Activated naive CD4-positive, alpha-beta T cell treated with anti-CD3 and anti-CD28 coated beads, Interleukin-2, amount 50 U/mL, for 72 hours (primary cell): ENCODE data around the gene FGGY. TPM values are rescaled to one million over a fixed set of nuclear protein-coding genes. Genes with fewer than 3 reads are reported as not detected.
"Not testable (repeated sequence)": the region's sequence is repeated elsewhere in the genome, so short reads cannot be mapped to it uniquely, and the experiment has no call there.

Source experiments
- ATAC-seq, 2 donors: fragments of 150-1000 bp; cut with Tn5 transposase; 2 replicates each; pipeline ENCODE4 v1.10.0; 2021; ENCODE audit warnings: mild to moderate bottlenecking in 2 of 2, moderate library complexity in 2 of 2
- DNase-seq, 2 donors: peaks; one replicate each; pipeline ENCODE4 v3.0.0; 2021 to 2022; ENCODE audit warnings: low spot score in 2 of 2
- H3K27ac Mint-ChIP-seq, 2 donors: one replicate each; pipeline ENCODE4 v1.8.0; 2022; ENCODE audit warnings: mild to moderate bottlenecking in 2 of 2, mixed read lengths in 2 of 2
- H3K36me3 Mint-ChIP-seq, 2 donors: one replicate each; pipeline ENCODE4 v1.8.0; 2022; ENCODE audit warnings: mixed read lengths in 2 of 2
- H3K9me3 Mint-ChIP-seq, 2 donors: one replicate each; pipeline ENCODE4 v1.8.0; 2022; ENCODE audit warnings: mixed read lengths in 2 of 2
- total RNA-seq, 2 donors: library from RNA; stranded (reverse); gene quantifications; one replicate each; pipeline ENCODE4 v1.2.3, GENCODE V29; 2022

FGGY gene
- total RNA-seq, 2 donors from 2014 or later: 15.0 to 17.0 TPM

DNA sequence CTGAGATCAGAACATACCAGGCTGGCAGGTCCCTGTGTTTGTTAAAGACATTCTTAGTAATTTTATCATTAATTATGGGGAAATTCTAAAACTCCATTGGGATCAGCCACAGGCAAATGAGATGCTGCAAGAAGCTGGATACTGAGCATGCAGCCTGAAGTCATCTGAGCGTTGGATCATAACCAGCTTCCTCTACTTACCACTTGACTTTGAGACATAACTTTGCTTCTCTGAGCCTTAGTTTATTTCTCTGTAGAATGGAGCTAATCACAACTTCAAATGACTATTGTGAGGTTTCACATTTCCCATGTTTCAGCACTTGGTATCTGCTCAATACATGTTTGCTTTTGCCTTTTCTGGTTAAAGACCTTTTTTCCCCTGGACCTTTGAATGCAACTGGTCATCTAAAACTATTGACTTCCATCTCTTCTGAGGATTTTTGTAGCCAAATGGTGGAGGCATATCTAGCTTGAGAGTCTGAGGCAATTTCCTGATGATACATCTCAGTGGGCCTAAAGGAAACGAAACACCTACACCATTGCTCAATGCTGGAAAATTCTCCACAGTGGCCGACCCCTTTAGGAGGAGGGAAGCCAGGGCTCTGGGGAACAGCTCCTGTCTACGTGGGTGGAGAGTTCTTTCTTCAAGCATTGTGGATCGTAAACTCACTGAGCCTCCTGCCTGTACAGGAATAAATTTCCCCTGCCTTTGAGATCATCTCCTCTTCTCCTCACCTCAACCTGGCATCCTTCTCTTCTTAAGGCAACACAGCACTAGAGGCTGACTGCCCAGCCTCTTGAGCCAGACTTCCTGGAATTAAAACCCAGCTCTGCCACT lies 408.8 kb downstream of the FGGY start:
- Mint-ChIP-seq H3K27ac (no peak overlapping the region), H3K36me3 (peaks cover 0 to 11% of the 10 kb centered on the region in 2 donors), H3K9me3 (no peaks in the 10 kb centered on the region)
- ATAC-seq (no peak), DNase-seq (no peak)

DNA sequence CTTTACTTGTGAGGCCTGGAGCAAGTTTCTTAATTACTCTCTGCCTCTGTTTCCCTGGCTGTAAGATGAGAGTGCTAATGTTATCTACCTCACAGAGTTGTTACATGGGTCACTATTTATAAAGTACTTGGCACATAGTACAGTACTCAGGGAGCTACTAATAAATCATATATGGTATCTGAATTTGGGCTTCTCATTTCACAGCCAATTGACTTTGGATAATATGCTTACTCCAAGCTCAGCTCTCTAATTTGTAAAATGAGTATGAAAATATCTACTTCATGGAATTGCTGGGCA lies 409.4 kb downstream of the FGGY start:
- ATAC-seq: no peak
- H3K36me3 Mint-ChIP-seq: peaks cover 0 to 17% of the 10 kb centered on the region in 2 donors
- DNase-seq: no peak
- H3K9me3 Mint-ChIP-seq: peaks cover 0 to 4% of the 10 kb centered on the region in 2 donors
- H3K27ac Mint-ChIP-seq: no peak overlapping the region

DNA sequence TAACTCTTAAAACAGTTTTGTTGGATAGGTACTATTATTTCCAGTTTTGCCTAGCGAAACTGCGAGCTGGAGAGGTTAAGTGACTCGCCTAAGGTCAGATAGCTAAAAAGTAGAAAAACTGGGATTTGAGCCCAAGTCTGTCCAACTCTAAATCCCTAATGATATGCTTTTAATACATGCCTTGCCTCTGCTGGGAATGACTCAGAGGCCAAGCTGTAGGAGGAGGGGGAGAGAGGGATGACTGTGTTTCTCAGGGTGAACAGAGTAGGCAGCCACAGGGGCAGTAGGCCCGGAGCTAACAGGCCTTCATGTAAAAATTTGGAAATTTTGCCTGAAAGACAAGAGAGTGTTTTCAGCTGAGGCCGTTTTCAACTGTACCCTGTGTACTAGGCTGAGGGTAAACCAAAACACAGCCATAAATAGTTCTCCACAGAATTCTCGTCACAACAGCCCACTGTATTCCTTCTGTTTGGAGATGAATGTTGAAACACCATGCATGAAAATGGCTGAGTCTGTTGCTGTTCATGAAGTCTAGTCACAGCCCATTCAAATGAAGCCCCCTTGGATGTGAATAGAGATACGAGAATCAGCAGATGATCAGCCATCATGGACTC lies 410.4 kb downstream of the FGGY start:
- H3K9me3 Mint-ChIP-seq: peaks cover 0 to 11% of the 10 kb centered on the region in 2 donors
- ATAC-seq (no peak), DNase-seq (no peak)
- H3K27ac Mint-ChIP-seq: no peak overlapping the region
- H3K36me3 Mint-ChIP-seq: peaks cover 0 to 18% of the 10 kb centered on the region in 2 donors

DNA sequence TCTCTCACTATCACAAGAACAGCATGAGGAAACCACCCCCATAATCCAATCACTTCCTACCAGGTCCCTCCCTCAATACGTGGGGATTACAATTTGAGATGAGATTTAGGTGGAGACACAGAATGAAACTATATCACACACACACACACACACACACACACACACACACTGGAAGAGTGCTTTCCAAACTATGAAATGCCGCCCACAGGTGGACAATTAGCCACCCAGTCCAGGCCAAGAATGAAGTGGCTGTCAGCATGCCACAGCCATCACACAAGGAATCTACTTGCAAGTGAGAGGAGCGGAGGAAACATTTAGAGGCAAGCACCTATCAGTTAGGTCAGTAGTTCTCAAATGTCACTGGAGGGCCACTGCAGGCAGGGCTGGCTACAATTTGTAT lies 412.4 kb downstream of the FGGY start:
- Mint-ChIP-seq H3K27ac (no peak overlapping the region), H3K36me3 (peaks cover 0 to 18% of the 10 kb centered on the region in 2 donors), H3K9me3 (peaks cover 0 to 11% of the 10 kb centered on the region in 2 donors)
- ATAC-seq (no peak), DNase-seq (no peak)

DNA sequence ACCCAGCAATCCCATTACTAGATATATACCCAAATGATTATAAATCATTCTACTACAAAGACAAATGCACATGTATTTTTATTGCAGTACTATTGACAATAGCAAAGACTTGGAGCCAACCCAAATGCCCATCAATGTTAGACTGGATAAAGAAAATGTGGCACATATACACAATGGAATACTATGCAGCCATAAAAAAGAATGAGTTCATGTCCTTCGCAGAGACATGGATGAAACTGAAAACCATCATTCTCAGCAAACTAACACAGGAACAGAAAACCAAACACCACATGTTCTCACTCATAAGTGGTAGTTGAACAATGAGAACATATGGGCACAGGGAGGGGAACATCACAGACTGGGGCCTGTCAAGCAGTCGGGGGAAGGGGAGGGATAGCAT lies 414.0 kb downstream of the FGGY start:
- Mint-ChIP-seq H3K9me3 (peaks cover 0 to 11% of the 10 kb centered on the region in 2 donors), H3K36me3 (peaks cover 0 to 18% of the 10 kb centered on the region in 2 donors)
- DNase-seq, ATAC-seq, H3K27ac Mint-ChIP-seq: not testable (repeated sequence)

DNA sequence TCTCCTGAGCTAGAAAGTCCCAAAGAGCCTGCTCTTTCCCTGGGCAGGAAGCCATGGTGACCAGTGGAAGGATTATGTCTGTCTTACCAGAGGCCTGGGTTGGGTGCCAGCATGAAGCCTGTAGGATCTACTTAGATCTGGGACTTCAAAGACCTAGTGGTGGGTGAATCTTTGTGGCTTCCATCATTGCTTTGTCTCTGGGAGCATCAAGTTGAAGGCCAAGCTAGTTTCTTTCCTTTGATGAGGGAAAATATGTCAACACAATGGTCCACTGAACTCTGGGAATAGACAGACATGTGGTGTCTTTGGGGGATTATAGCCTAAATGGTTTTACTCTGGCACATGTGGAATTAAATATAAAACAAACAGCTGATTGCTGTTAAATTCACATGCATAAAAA lies 417.3 kb downstream of the FGGY start:
- Mint-ChIP-seq H3K36me3 (peaks cover 0 to 18% of the 10 kb centered on the region in 2 donors), H3K27ac (no peak overlapping the region), H3K9me3 (peaks cover 0 to 11% of the 10 kb centered on the region in 2 donors)
- DNase-seq (no peak), ATAC-seq (no peak)

DNA sequence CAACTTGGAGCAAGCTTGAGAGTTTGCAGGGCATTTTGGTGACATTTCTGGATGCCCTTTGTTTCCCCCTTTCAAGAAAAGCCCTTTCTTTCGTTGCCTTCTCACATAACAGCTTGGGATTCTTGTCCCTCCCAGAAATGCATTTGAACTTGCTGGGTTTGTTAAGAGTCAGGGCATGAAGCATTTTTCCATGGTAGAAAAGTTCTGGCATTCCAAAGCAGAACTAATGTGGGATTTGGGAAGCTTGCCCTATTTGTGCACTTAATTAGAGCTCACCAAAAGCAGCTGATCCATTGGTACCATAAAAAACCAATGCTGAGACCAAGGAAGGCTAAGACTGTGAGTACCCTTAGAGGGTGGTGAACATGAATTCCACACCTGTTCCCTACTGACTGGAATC lies 418.1 kb downstream of the FGGY start:
- no peak for ATAC-seq
- H3K36me3 Mint-ChIP-seq: peaks cover 0 to 14% of the 10 kb centered on the region in 2 donors
- H3K9me3 Mint-ChIP-seq: peaks cover 0 to 11% of the 10 kb centered on the region in 2 donors
- DNase-seq: no peak
- no peak overlapping the region for H3K27ac Mint-ChIP-seq

DNA sequence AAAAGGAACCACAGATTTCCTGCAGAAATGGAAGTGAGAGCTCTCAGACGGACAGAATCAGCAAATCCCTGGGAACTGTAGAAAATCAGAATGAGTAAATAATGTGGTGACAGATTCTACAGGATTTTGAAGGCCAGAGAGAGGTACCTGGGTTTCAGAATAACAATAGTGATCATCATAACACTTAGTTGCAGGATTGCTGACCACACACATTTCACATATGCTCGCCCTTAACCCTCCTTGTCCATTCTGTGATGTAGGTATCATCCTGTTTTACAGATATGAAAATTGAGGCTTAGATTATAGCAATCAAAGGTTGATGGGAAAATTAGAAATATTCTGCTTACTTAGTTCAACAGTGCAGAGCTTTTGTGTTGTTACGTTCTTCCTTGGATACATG lies 419.9 kb downstream of the FGGY start:
- DNase-seq (no peak), ATAC-seq (no peak)
- no peaks in the 10 kb centered on the region for H3K36me3 Mint-ChIP-seq
- H3K9me3 Mint-ChIP-seq: peaks cover 0 to 2% of the 10 kb centered on the region in 2 donors
- no peak overlapping the region for H3K27ac Mint-ChIP-seq

DNA sequence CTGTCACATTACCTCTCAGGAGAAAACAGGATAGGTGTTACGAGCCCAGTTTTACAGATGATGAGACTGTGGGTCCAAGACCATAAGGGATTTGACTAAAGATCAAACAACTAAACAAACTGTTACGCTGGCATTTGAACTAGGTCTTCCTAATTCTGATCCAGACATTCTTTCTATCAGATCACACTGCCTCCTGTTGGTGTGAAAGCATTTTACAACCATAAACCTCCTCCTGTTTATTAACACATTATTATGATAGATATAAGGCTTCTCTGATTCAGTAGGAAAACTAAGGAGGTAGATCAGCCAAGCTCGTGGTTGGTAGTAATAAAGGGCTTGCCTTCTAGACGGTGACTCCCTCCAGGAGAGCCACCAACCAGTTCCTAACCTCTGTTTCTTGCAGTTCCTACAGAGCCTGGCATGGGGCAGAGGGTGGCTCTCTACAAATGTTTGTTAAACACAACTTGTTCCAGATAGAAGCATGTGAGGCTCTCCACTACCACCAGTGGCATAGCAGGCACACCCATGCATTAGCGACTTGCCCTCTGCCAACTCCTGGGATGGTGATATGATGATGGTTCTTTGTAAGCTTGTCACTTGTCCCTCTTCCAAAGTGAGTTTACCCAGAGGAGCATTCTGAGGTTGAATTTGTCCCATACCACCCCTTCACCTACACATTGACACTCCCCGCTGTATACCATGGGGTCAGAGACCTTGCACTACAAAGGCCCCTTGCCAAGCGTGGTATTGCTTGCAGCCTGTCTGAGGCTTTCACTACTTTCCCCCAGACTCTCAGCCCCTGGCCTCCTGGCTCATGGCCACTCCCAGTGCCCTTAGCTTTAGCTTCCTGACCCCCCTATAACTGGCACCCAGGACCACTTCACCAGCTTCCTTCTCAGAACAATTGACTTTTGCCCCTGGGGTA lies 421.4 kb downstream of the FGGY start:
- Mint-ChIP-seq H3K27ac (no peak overlapping the region), H3K36me3 (no peaks in the 10 kb centered on the region), H3K9me3 (no peaks in the 10 kb centered on the region)
- ATAC-seq (no peak), DNase-seq (no peak)

DNA sequence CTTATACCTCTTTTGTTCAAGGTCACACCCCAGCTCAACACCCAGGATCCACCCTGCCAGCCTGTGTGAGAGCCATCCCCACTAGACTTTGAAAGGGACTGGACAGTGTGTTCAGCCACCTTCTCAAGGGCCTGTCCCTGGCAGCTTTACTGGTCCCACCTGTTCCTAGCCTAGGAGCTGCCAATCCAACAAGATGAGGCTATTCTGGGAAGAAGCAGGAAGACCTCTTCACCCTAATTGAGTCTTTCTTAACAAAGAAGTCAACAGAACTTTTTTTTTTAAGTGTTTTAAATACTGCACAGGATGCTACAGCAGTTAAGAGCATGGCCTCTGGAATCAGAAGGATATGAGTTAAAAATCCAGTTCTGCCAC lies 422.1 kb downstream of the FGGY start:
- ATAC-seq (no peak), DNase-seq (no peak)
- Mint-ChIP-seq H3K9me3 (no peaks in the 10 kb centered on the region), H3K27ac (no peak overlapping the region), H3K36me3 (no peaks in the 10 kb centered on the region)

DNA sequence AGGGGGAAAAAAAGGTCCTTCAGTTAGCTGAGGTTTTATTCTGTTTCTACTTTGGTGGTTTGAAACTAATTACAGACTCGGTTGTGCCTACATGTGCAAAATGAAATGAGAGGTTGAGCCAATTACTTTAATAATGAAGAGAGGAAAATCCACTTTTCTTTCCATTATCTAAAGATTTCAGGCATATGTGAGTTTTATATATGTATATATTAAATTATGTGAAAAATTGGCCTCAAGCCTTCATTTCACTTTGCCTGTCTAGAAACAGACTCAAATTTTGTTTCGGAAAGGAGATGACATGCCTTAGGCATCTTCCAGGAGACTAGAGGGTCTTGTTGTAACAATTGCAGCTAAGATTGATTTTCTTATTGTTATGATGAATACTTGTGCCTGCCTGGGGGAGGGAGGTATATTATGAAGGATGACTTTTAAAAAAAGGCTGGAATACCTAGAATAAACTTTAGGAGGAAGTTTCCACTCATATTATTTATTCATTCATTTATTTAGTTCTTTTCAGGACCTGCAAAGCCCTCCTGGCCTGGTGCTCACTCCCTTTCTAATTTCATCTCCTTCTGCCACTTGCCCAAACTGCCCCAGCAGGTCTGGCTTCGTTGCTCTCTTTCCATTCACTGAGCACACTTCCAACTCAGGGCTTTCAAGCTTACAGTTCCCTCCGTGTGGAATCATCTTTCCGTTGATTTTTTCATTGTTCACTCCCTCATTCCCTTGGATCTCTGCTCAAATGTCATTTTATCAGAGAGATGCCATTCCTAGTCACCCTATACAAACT lies 423.6 kb downstream of the FGGY start:
- no peaks in the 10 kb centered on the region for H3K36me3 Mint-ChIP-seq
- H3K27ac Mint-ChIP-seq: no peak overlapping the region
- no peak for ATAC-seq
- H3K9me3 Mint-ChIP-seq: peaks cover 0 to 4% of the 10 kb centered on the region in 2 donors
- DNase-seq: no peak

DNA sequence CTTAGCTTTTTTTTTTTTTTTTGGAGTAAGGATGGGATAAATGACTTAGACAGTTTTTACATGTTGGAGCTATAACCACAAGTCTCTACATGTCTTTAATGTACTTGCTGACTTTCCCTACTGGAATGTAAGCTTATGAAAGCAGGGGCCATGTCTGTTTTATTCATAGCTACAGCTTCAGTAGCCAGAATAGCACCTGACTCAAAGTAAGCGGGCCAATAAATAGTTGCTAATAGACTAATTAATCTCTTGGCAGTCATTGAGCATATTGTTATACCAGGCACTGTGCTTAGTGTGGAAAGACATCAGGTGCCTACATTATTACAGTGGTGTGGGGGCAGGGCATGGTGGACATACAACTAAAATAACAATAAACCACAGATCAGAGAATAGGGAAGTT lies 433.4 kb downstream of the FGGY start:
- Mint-ChIP-seq H3K27ac (peak overlapping the region in 1 of 2 donors; percentile 64), H3K36me3 (peaks cover 0 to 8% of the 10 kb centered on the region in 2 donors), H3K9me3 (peaks cover 0 to 4% of the 10 kb centered on the region in 2 donors)
- DNase-seq (no peak), ATAC-seq (no peak)

DNA sequence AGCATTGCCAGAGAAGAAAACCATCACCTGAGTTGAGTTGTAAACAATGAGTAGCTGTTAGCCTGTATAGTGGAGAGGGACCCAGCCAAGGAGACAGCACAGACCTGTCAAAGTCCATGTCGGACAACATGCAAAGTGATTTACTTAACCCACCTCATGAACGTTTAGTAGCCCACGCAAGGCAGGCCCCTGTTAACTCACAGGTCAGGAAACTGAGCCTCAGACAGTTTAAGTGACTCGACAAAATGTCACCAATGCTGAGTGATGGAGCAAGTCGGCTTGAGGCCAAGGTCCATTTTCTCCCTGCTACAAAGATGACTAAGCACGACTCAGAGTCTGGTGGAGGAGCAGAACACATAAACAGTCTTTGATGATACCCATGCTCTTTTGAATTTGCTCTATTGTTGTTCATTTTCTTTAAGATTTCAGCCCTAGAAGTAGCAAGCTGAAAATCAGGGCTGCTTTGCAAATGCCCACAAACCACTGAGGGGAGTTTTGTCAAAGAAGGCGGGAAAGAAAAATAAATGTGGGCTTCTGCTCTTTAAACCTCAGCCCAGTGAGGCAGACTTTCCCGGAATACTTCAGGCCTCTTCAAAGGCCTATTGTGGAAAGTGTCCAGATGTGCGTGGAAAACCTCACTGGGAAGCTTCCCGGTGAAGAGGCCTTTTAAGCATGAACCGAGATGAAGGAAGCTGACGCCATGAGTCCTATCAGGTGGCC lies 434.0 kb downstream of the FGGY start:
- H3K27ac Mint-ChIP-seq: peak overlapping the region in 1 of 2 donors; percentile 64
- ATAC-seq (peak; percentile 36 to 82), DNase-seq (no peak)
- H3K36me3 Mint-ChIP-seq: peaks cover 2 to 12% of the 10 kb centered on the region in 2 donors
- H3K9me3 Mint-ChIP-seq: peaks cover under 1 to 7% of the 10 kb centered on the region in 2 donors

DNA sequence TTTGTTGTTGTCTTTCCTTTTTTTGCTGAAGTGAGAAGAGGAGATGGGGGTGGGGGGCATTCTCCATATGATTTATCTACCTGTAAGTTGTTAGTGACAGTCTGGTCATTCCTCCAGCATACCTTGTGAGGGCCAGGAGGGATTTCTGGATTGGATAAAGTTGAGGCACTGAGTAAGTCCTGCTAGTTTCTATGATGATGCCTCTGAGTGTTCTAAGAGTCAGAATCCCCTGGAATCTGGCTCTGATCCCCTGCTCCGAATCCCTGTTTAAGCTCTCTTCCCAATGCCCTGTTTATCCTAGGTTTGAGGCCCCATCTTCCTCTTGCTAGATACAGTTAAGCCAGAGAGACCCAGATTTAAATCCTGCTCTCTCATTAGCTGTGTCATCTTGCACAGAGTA lies 434.7 kb downstream of the FGGY start:
- H3K9me3 Mint-ChIP-seq: peaks cover 7 to 14% of the 10 kb centered on the region in 2 donors
- peak overlapping the region in 1 of 2 donors; percentile 39 for H3K27ac Mint-ChIP-seq
- ATAC-seq (peak in 1 of 2 donors; percentile 3), DNase-seq (no peak)
- peaks cover 9 to 19% of the 10 kb centered on the region in 2 donors for H3K36me3 Mint-ChIP-seq

DNA sequence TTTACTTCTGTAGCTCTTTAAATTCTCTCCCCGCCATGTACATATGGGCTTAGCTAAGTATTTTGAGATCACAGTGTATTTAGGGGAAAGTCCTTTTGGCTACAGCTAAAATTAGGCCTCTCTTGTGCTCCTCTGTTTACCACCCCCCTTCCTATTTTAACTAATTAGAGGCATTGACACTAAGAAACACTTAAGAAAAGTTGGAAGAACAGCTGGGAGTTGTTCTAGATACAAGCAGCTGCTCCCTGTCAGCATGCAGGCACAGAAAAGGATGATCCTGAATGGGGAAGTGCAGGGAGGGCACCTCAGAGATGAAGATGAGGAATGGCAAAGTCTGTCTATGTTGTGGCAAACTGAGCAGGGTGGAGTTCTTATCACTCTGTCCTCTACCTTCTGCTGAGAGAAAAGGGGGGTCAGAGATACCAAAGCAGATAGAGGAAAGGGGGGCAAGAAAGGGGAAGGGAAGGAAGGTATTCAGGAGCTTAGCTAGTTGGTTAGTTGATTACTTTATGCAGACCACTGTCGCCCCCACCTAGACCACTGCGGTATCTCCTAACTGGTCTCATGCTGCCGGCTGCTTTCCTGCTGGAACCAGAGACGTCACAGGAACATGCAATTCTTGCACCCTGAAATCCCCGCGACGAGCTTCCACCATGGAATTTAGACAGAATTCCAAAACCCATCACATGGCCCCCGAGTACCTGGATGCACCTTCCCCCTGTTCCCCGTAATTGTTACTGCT lies 435.5 kb downstream of the FGGY start:
- DNase-seq (no peak), ATAC-seq (no peak)
- Mint-ChIP-seq H3K27ac (no peak overlapping the region), H3K36me3 (peaks cover 10 to 20% of the 10 kb centered on the region in 2 donors), H3K9me3 (peaks cover 8 to 15% of the 10 kb centered on the region in 2 donors)
